WTC11 (cell line): Measurements from ENCODE around the gene EXOC3L4. TPM values are rescaled to one million over a fixed set of nuclear protein-coding genes. Genes with fewer than 3 reads are reported as not detected.
"Not testable (repeated sequence)": the region's sequence is repeated elsewhere in the genome, so short reads cannot be mapped to it uniquely, and the experiment has no call there.

Experiments used
- ATAC-seq: fragments of 200-7000 bp; cut with Tn5 transposase; 2 replicates; pipeline ENCODE4 v1.10.0; 2021; ENCODE audit warnings: mild to moderate bottlenecking, moderate library complexity
- CTCF ChIA-PET: fragments of 300-600 bp; sonication (Branson Sonifier 250); formaldehyde crosslinking; loops from one replicate; lab custom pipeline; 2021; ENCODE audit warnings: antibody characterized with exemption; lab: Charles Lee
- POLR2A ChIA-PET: fragments of 350-600 bp; sonication (Branson Sonifier 250); formaldehyde crosslinking; loops from one replicate; lab custom pipeline; 2021; ENCODE audit warnings: antibody characterized with exemption; lab: Charles Lee
- DNase-seq: peaks from one replicate; pipeline ENCODE4 v3.0.0; 2021; ENCODE audit warnings: low spot score
- H3K27ac Mint-ChIP-seq: 2 replicates; pipeline ENCODE4 v1.8.0; 2021; ENCODE audit warnings: mixed read lengths
- H3K27me3 Mint-ChIP-seq: 2 replicates; pipeline ENCODE4 v1.8.0; 2021; ENCODE audit warnings: low read depth, mild to moderate bottlenecking, moderate library complexity, mixed read lengths
- H3K36me3 Mint-ChIP-seq: 2 replicates; pipeline ENCODE4 v1.8.0; 2021; ENCODE audit warnings: mixed read lengths
- H3K4me1 Mint-ChIP-seq: 2 replicates; pipeline ENCODE4 v1.8.0; 2022; ENCODE audit warnings: mixed read lengths
- H3K4me3 Mint-ChIP-seq: 2 replicates; pipeline ENCODE4 v1.8.0; 2021; ENCODE audit warnings: mild to moderate bottlenecking, moderate library complexity, mixed read lengths
- H3K9me3 Mint-ChIP-seq: 2 replicates; pipeline ENCODE4 v1.8.0; 2021; ENCODE audit warnings: mixed read lengths
- ATF1 ChIP-seq: sonication (generic); formaldehyde crosslinking; IDR thresholded peaks from 2 replicates; pipeline ENCODE4 v1.8.1; 2023; ENCODE audit warnings: mild to moderate bottlenecking, moderate library complexity, missing genetic modification reagents
- ATF6 ChIP-seq: sonication (generic); formaldehyde crosslinking; IDR thresholded peaks from 2 replicates; pipeline ENCODE4 v1.8.1; 2023; ENCODE audit warnings: mild to moderate bottlenecking, missing genetic modification reagents
- CBFB ChIP-seq: sonication (generic); formaldehyde crosslinking; IDR thresholded peaks from 2 replicates; pipeline ENCODE4 v1.8.1; 2022; ENCODE audit warnings: mild to moderate bottlenecking, low read depth, missing genetic modification reagents
- ESRRA ChIP-seq: sonication (generic); formaldehyde crosslinking; IDR thresholded peaks from 2 replicates; pipeline ENCODE4 v1.8.1; 2022; ENCODE audit warnings: mild to moderate bottlenecking, missing genetic modification reagents, borderline replicate concordance
- ETV6 ChIP-seq: sonication (generic); formaldehyde crosslinking; IDR thresholded peaks from 2 replicates; pipeline ENCODE4 v1.8.1; 2022; ENCODE audit warnings: mild to moderate bottlenecking, missing genetic modification reagents
- GRHL2 ChIP-seq: fragments of 250-450 bp; sonication (Bioruptor Pico); IDR thresholded peaks from 2 replicates; pipeline ENCODE4 v1.8.0; 2022; ENCODE audit warnings: mild to moderate bottlenecking, moderate library complexity; ENCODE audit not compliant: insufficient replicate concordance, severe bottlenecking
- MXD4 ChIP-seq: fragments of 250-450 bp; sonication (Bioruptor Pico); IDR thresholded peaks from 2 replicates; pipeline ENCODE4 v1.8.0; 2021; ENCODE audit warnings: mild to moderate bottlenecking, moderate library complexity, borderline replicate concordance
- NR3C1 ChIP-seq: sonication (generic); formaldehyde crosslinking; conservative IDR thresholded peaks from 2 replicates; pipeline ENCODE4 v1.8.1; 2023; ENCODE audit warnings: low read depth, mild to moderate bottlenecking, missing genetic modification reagents
- STAT6 ChIP-seq: sonication (generic); formaldehyde crosslinking; conservative IDR thresholded peaks from 2 replicates; pipeline ENCODE4 v1.8.1; 2023; ENCODE audit warnings: mild to moderate bottlenecking, low read depth, missing genetic modification reagents, moderate library complexity
- TEAD4 ChIP-seq: sonication (generic); formaldehyde crosslinking; IDR thresholded peaks from 2 replicates; pipeline ENCODE4 v1.8.0; 2022; ENCODE audit warnings: mild to moderate bottlenecking, missing genetic modification reagents
- USF1 ChIP-seq: sonication (generic); formaldehyde crosslinking; IDR thresholded peaks from 2 replicates; pipeline ENCODE4 v1.8.0; 2022; ENCODE audit warnings: mild to moderate bottlenecking, missing genetic modification reagents
- USF2 ChIP-seq: sonication (generic); formaldehyde crosslinking; IDR thresholded peaks from 2 replicates; pipeline ENCODE4 v1.8.1; 2023; ENCODE audit warnings: mild to moderate bottlenecking, missing genetic modification reagents, moderate library complexity
- ZNF219 ChIP-seq: sonication (generic); formaldehyde crosslinking; IDR thresholded peaks from 2 replicates; pipeline ENCODE4 v1.8.0; 2023; ENCODE audit warnings: missing genetic modification reagents, mild to moderate bottlenecking, borderline replicate concordance
- ZNF317 ChIP-seq: sonication (generic); formaldehyde crosslinking; IDR thresholded peaks from 2 replicates; pipeline ENCODE4 v1.8.1; 2023; ENCODE audit warnings: low read depth, mild to moderate bottlenecking, moderate library complexity, missing genetic modification reagents, borderline replicate concordance
- ZNF423 ChIP-seq: fragments of 250-450 bp; sonication (Bioruptor Pico); IDR thresholded peaks from 2 replicates; pipeline ENCODE4 v2.1.2; 2022; ENCODE audit warnings: mild to moderate bottlenecking, moderate library complexity
- ZNF512 ChIP-seq: sonication (generic); formaldehyde crosslinking; IDR thresholded peaks from 2 replicates; pipeline ENCODE4 v1.8.1; 2022; ENCODE audit warnings: missing genetic modification reagents, borderline replicate concordance
- ZNF532 ChIP-seq: fragments of 250-450 bp; sonication (Bioruptor Pico); IDR thresholded peaks from 2 replicates; pipeline ENCODE4 v1.9.0; 2021; ENCODE audit warnings: mild to moderate bottlenecking, borderline replicate concordance
- total RNA-seq: library from RNA; stranded (reverse); gene quantifications from 3 replicates; pipeline ENCODE4 v1.2.3, GENCODE V29; 2021

EXOC3L4 gene
- total RNA-seq, 1 experiment from 2014 or later = 0.42 TPM

- H3K36me3 Mint-ChIP-seq = peaks cover 7% of the 10 kb centered on the region
- H3K4me3 Mint-ChIP-seq = no peak overlapping the region; the same call in 1 of the 2 replicates
- H3K4me1 Mint-ChIP-seq = peaks cover 18% of the 10 kb centered on the region
- no peak for DNase-seq
- peak; percentile 33; the same call in 1 of the 2 replicates for TF ChIP-seq USF2 (CRISPR knock-in tag)
- no peak for TF ChIP-seq TEAD4 (CRISPR knock-in tag)
- TF ChIP-seq NR3C1 (CRISPR knock-in tag) = no peak
- TF ChIP-seq, all 79 proteins: peak for 1
- Mint-ChIP-seq H3K27me3 (no peaks in the 10 kb centered on the region), H3K9me3 (no peaks in the 10 kb centered on the region), H3K27ac (0 out of 2 replicates have a peak overlapping the region, but pooled peaks have one; percentile 7)
- ChIA-PET CTCF (no interaction called here), POLR2A (no interaction called here)
- ATAC-seq = no peak
These were observed 49.1 kb upstream of the EXOC3L4 start for GRCh38 chr14:103045371-103045869.

GRCh38 chr14:103047453-103047852 lies 47.1 kb upstream of the EXOC3L4 start:
- CTCF ChIA-PET = interaction anchor here (0.7 to 0.9 kb wide), 2 partner anchors 25 to 74 kb away, joined by 3 read pairs; no protein-coding TSS in a partner anchor
- DNase-seq, POLR2A ChIA-PET, H3K4me3 Mint-ChIP-seq, H3K36me3 Mint-ChIP-seq, H3K27me3 Mint-ChIP-seq, H3K27ac Mint-ChIP-seq, ATAC-seq, H3K9me3 Mint-ChIP-seq: not testable (repeated sequence)
- peaks cover 20% of the 10 kb centered on the region for H3K4me1 Mint-ChIP-seq

GRCh38 chr14:103050935-103051334 lies 43.6 kb upstream of the EXOC3L4 start:
- 0 out of 2 replicates have a peak overlapping the region, but pooled peaks have one; percentile 11 for H3K27ac Mint-ChIP-seq
- no peak overlapping the region for H3K4me3 Mint-ChIP-seq
- ChIA-PET CTCF (interaction anchor here (0.6 to 1.1 kb wide), 2 partner anchors 14 to 75 kb away, joined by 3 read pairs; no protein-coding TSS in a partner anchor), POLR2A (no interaction called here)
- no peaks in the 10 kb centered on the region for H3K27me3 Mint-ChIP-seq
- H3K36me3 Mint-ChIP-seq = peaks cover 3% of the 10 kb centered on the region; the same call in 1 of the 2 replicates
- DNase-seq = no peak
- ATAC-seq = no peak
- peaks cover 20% of the 10 kb centered on the region for H3K4me1 Mint-ChIP-seq
- H3K9me3 Mint-ChIP-seq = no peaks in the 10 kb centered on the region
- TF ChIP-seq ZNF512 (CRISPR knock-in tag) = no peak
- no peak for TF ChIP-seq ZNF219
- TF ChIP-seq TEAD4 (CRISPR knock-in tag) = no peak
- no peak for TF ChIP-seq ZNF423
- no peak for TF ChIP-seq MXD4
- TF ChIP-seq USF1 (CRISPR knock-in tag) = no peak
- no peak for TF ChIP-seq ZNF532 (CRISPR knock-in tag)
- no peak for TF ChIP-seq ESRRA (CRISPR knock-in tag)
- no peak for TF ChIP-seq ETV6
- no peak for TF ChIP-seq NR3C1 (CRISPR knock-in tag)
- no peak for TF ChIP-seq CBFB
- no peak for TF ChIP-seq STAT6 (CRISPR knock-in tag)
- TF ChIP-seq ATF6 (CRISPR knock-in tag) = no peak
- no peak for TF ChIP-seq GRHL2 (CRISPR knock-in tag)
- TF ChIP-seq ZNF317 (CRISPR knock-in tag) = no peak
- no peak for TF ChIP-seq ATF1 (CRISPR knock-in tag)
